ENCODE measurements around the gene MXD4.
A peak's percentile ranks its signal among the peaks of the same experiment; 100 is the strongest.

The MXD4 gene

GRCh38 chr4:2261853-2262144 is at the start of gene MXD4:
Gene MXD4, minus strand, starts transcription at chr4:2262109. Its CDS starts 129 bp downstream, at chr4:2261980.
- Histone ChIP-seq H3K27ac (peak within 1 kb of the TSS; percentile 94 to 98), H3K4me3 (peak within 1 kb of the TSS; percentile 92)
- TF ChIP-seq CTCF (IDR thresholded peaks at IDR 0.05) = no peak
- no peak for DNase-seq (ENCODE audit: low spot score)

- no peak for TF ChIP-seq CTCF (IDR thresholded peaks at IDR 0.05)
- Histone ChIP-seq H3K27ac (no peak overlapping the region), H3K4me3 (no peak overlapping the region)
- DNase-seq (ENCODE audit: low spot score) = no peak
Measured at GRCh38 chr4:2306773-2307410, 45.0 kb upstream of the MXD4 start.

- TF ChIP-seq CTCF (IDR thresholded peaks at IDR 0.05) = no peak
- no peak overlapping the region for H3K4me3 ChIP-seq
- DNase-seq (ENCODE audit: low spot score) = no peak
- H3K27ac ChIP-seq = no peak overlapping the region
Measured at GRCh38 chr4:2305766-2306501, 44.0 kb upstream of the MXD4 start.

- H3K4me3 ChIP-seq = no peak overlapping the region
- no peak for TF ChIP-seq CTCF (IDR thresholded peaks at IDR 0.05)
- peak; percentile 75 for DNase-seq (ENCODE audit: low spot score)
- H3K27ac ChIP-seq = no peak overlapping the region
Measured at GRCh38 chr4:2304877-2305561, 43.1 kb upstream of the MXD4 start.

- DNase-seq (ENCODE audit: low spot score) = no peak
- H3K27ac ChIP-seq = no peak overlapping the region
- H3K4me3 ChIP-seq = no peak overlapping the region
- no peak for TF ChIP-seq CTCF (IDR thresholded peaks at IDR 0.05)
Measured at GRCh38 chr4:2304321-2304876, 42.5 kb upstream of the MXD4 start.

- no peak for TF ChIP-seq CTCF (IDR thresholded peaks at IDR 0.05)
- H3K27ac ChIP-seq = no peak overlapping the region
- no peak overlapping the region for H3K4me3 ChIP-seq
- DNase-seq (ENCODE audit: low spot score) = no peak
Measured at GRCh38 chr4:2303686-2304320, 41.9 kb upstream of the MXD4 start.

Data from coronary artery (tissue), 2 donors.